A673 (cell line): ENCODE data around the gene EMID1. TPM values are rescaled to one million over a fixed set of nuclear protein-coding genes. Genes with fewer than 3 reads are reported as not detected.

Source experiments
- BruUV-seq: library from RNA; stranded (reverse); fragments of 400-500 nt; replicated peaks from 2 replicates; lab custom pipeline; 2021; lab: Mats Ljungman, UMichigan
- CTCF ChIA-PET: fragments of 300-600 bp; sonication (Branson Sonifier 250); formaldehyde crosslinking; loops from one replicate; lab custom pipeline; 2022; ENCODE audit warnings: antibody characterized with exemption; lab: Charles Lee
- POLR2A ChIA-PET: fragments of 300-600 bp; sonication (Branson Sonifier 250); formaldehyde crosslinking; loops from one replicate; lab custom pipeline; 2022; ENCODE audit warnings: antibody characterized with exemption; ENCODE audit not compliant: low non-redundant PET; lab: Charles Lee
- DNase-seq: peaks from one replicate; pipeline ENCODE4 v3.0.0-alpha.2; 2015; ENCODE audit warnings: low spot score
- H3K27ac ChIP-seq: fragments of 200-600 bp; sonication (generic); 2 replicates; pipeline ENCODE4 v1.5.1; 2016; ENCODE audit warnings: mixed run types, low read depth, mild to moderate bottlenecking, mixed read lengths, antibody characterized with exemption, low read length; ENCODE audit not compliant: poor library complexity, severe bottlenecking
- H3K27me3 ChIP-seq: fragments of 200-600 bp; sonication (generic); replicated peaks from 2 replicates; pipeline ENCODE4 v1.6.1; 2017; ENCODE audit warnings: mixed run types, low read depth, mild to moderate bottlenecking, mixed read lengths, antibody characterized with exemption, low read length; ENCODE audit not compliant: insufficient read depth, poor library complexity
- H3K36me3 ChIP-seq: fragments of 200-600 bp; sonication (generic); 2 replicates; pipeline ENCODE4 v1.6.1; 2016; ENCODE audit warnings: mixed run types, mild to moderate bottlenecking, mixed read lengths, antibody characterized with exemption, low read length; ENCODE audit not compliant: insufficient read depth, poor library complexity, severe bottlenecking
- H3K4me1 ChIP-seq: fragments of 200-600 bp; sonication (generic); 2 replicates; pipeline ENCODE4 v1.6.1; 2017; ENCODE audit warnings: mixed run types, mild to moderate bottlenecking, mixed read lengths, antibody characterized with exemption, low read length; ENCODE audit not compliant: insufficient read depth, poor library complexity, severe bottlenecking
- H3K4me3 ChIP-seq: fragments of 200-600 bp; sonication (generic); 2 replicates; pipeline ENCODE4 v1.5.1; 2016; ENCODE audit warnings: low read depth, mixed run types, mild to moderate bottlenecking, mixed read lengths, low read length; ENCODE audit not compliant: poor library complexity, severe bottlenecking
- H3K9me3 ChIP-seq: fragments of 200-600 bp; sonication (generic); 2 replicates; pipeline ENCODE4 v1.6.1; 2016; ENCODE audit warnings: mixed run types, low read depth, mild to moderate bottlenecking, mixed read lengths, antibody characterized with exemption, low read length; ENCODE audit not compliant: poor library complexity, severe bottlenecking
- CTCF ChIP-seq: fragments of 300-800, 200-600 bp; sonication (generic); conservative IDR thresholded peaks from 2 replicates; pipeline ENCODE4 v1.5.1; 2017; ENCODE audit warnings: low read depth, mild to moderate bottlenecking, antibody characterized with exemption, low read length, moderate library complexity, mixed read lengths
- EZH2 ChIP-seq: fragments of 200-600 bp; sonication (generic); IDR thresholded peaks from 2 replicates; pipeline ENCODE4 v1.6.1; 2017; ENCODE audit warnings: borderline replicate concordance, low read depth, mild to moderate bottlenecking, mixed read lengths, antibody characterized with exemption, low read length; ENCODE audit not compliant: poor library complexity, severe bottlenecking
- intact Hi-C: fragments of 100-400 bp; cut with micrococcal nuclease; formaldehyde crosslinking; loops from one replicate; pipeline ENCODE4 v1.10.0; 2022; ENCODE audit not compliant: unreplicated experiment
- total RNA-seq: library from RNA; stranded (reverse); gene quantifications from 2 replicates; pipeline ENCODE4 v1.2.3, GENCODE V29; 2021

EMID1 gene
- total RNA-seq, 1 experiment from 2014 or later, result not detected

- H3K36me3 ChIP-seq, result peaks cover 46% of the 10 kb centered on the region
- DNase-seq, result no peak
- H3K27me3 ChIP-seq, result no peaks in the 10 kb centered on the region
- H3K4me1 ChIP-seq, result no peaks in the 10 kb centered on the region
- intact Hi-C loops, result no loop called here
- H3K27ac ChIP-seq, result no peak overlapping the region
- no peaks in the 10 kb centered on the region for H3K9me3 ChIP-seq
- H3K4me3 ChIP-seq, result no peak overlapping the region
- no peak for TF ChIP-seq EZH2
- no peak for TF ChIP-seq CTCF
- ChIA-PET POLR2A (no interaction called here), CTCF (no interaction called here)
- no TSS peak for BruUV-seq
Observed at GRCh38 chr22:29299136-29299900, 93.6 kb downstream of the EMID1 start.

- no peak for DNase-seq
- TF ChIP-seq CTCF, result no peak
- TF ChIP-seq EZH2, result no peak
- no peaks in the 10 kb centered on the region for H3K27me3 ChIP-seq
- H3K9me3 ChIP-seq, result no peaks in the 10 kb centered on the region
- ChIA-PET POLR2A (no interaction called here), CTCF (no interaction called here)
- BruUV-seq, result no TSS peak
- H3K4me1 ChIP-seq, result no peaks in the 10 kb centered on the region
- intact Hi-C loops, result no loop called here
- peaks cover 40% of the 10 kb centered on the region for H3K36me3 ChIP-seq
- H3K27ac ChIP-seq, result no peak overlapping the region
- no peak overlapping the region for H3K4me3 ChIP-seq
Observed at GRCh38 chr22:29300467-29300806, 94.7 kb downstream of the EMID1 start.

- no peak for DNase-seq
- ChIA-PET POLR2A (no interaction called here), CTCF (no interaction called here)
- H3K27me3 ChIP-seq, result no peaks in the 10 kb centered on the region
- peaks cover 2% of the 10 kb centered on the region for H3K4me1 ChIP-seq
- TF ChIP-seq EZH2, result no peak
- no peak for TF ChIP-seq CTCF
- intact Hi-C loops, result no loop called here
- H3K4me3 ChIP-seq, result no peak overlapping the region
- no peaks in the 10 kb centered on the region for H3K9me3 ChIP-seq
- BruUV-seq, result no TSS peak
- H3K27ac ChIP-seq, result no peak overlapping the region
- peaks cover 34% of the 10 kb centered on the region for H3K36me3 ChIP-seq
Observed at GRCh38 chr22:29300807-29301601, 95.3 kb downstream of the EMID1 start.
